SK-N-SH treated with all-trans-retinoic acid at 6 μM for 48 hours (cell line): ENCODE data around the gene SLC8B1.
"Not testable (repeated sequence)": the region's sequence is repeated elsewhere in the genome, so short reads cannot be mapped to it uniquely, and the experiment has no call there.

Source experiments
- ATAC-seq: fragments of 200-7000 bp; cut with Tn5 transposase; 3 replicates; pipeline ENCODE4 v1.9.1; 2020; ENCODE audit warnings: mild to moderate bottlenecking, moderate library complexity
- ARNTL ChIP-seq: fragments of 450-650 bp; formaldehyde crosslinking; IDR thresholded peaks from 2 replicates; pipeline ENCODE4 v1.5.0; 2020; ENCODE audit warnings: low read depth, mild to moderate bottlenecking, moderate library complexity, borderline replicate concordance
- BACH2 ChIP-seq: fragments of 250-450 bp; sonication (Bioruptor Pico); IDR thresholded peaks from 2 replicates; pipeline ENCODE4 v1.9.0; 2021; ENCODE audit warnings: mild to moderate bottlenecking, borderline replicate concordance
- CSDC2 ChIP-seq: fragments of 250-450 bp; sonication (Bioruptor Pico); IDR thresholded peaks from 2 replicates; pipeline ENCODE4 v1.5.0; 2020; ENCODE audit warnings: mild to moderate bottlenecking, moderate library complexity
- ISL1 ChIP-seq: fragments of 250-450 bp; sonication (Bioruptor Pico); IDR thresholded peaks from 2 replicates; pipeline ENCODE4 v2.1.2; 2022; ENCODE audit warnings: mild to moderate bottlenecking, moderate library complexity
- OSR1 ChIP-seq: fragments of 250-450 bp; sonication (Bioruptor Pico); IDR thresholded peaks from 2 replicates; pipeline ENCODE4 v1.8.0; 2022; ENCODE audit warnings: moderate library complexity, mild to moderate bottlenecking, inconsistent platforms
- PPARA ChIP-seq: fragments of 250-450 bp; sonication (Bioruptor Pico); IDR thresholded peaks from 2 replicates; pipeline ENCODE4 v1.5.0; 2020; ENCODE audit warnings: mild to moderate bottlenecking, borderline replicate concordance
- RARB ChIP-seq: fragments of 250-450 bp; sonication (Bioruptor Pico); IDR thresholded peaks from 2 replicates; pipeline ENCODE4 v1.8.0; 2021; ENCODE audit warnings: mild to moderate bottlenecking, moderate library complexity
- SNAI2 ChIP-seq: fragments of 250-450 bp; sonication (Bioruptor Pico); IDR thresholded peaks from 2 replicates; pipeline ENCODE4 v1.5.0; 2020; ENCODE audit warnings: mild to moderate bottlenecking, moderate library complexity
- TCF4 ChIP-seq: fragments of 250-450 bp; sonication (Bioruptor Pico); IDR thresholded peaks from 2 replicates; pipeline ENCODE4 v1.8.0; 2021; ENCODE audit warnings: mild to moderate bottlenecking, moderate library complexity, borderline replicate concordance
- TOX ChIP-seq: fragments of 250-450 bp; sonication (Bioruptor Pico); IDR thresholded peaks from 2 replicates; pipeline ENCODE4 v1.8.0; 2021; ENCODE audit warnings: mild to moderate bottlenecking, moderate library complexity, borderline replicate concordance
- ZC3H10 ChIP-seq: fragments of 250-450 bp; sonication (Bioruptor Pico); IDR thresholded peaks from 2 replicates; pipeline ENCODE4 v1.5.1; 2021; ENCODE audit warnings: mild to moderate bottlenecking, moderate library complexity
- ZFP3 ChIP-seq: fragments of 250-450 bp; sonication (Bioruptor Pico); IDR thresholded peaks from 2 replicates; pipeline ENCODE4 v1.5.0; 2020; ENCODE audit warnings: mild to moderate bottlenecking, moderate library complexity
- ZFP30 ChIP-seq: fragments of 450-650 bp; formaldehyde crosslinking; IDR thresholded peaks from 2 replicates; pipeline ENCODE4 v1.5.0; 2022; ENCODE audit warnings: mild to moderate bottlenecking, moderate library complexity
- ZNF565 ChIP-seq: fragments of 450-650 bp; formaldehyde crosslinking; conservative IDR thresholded peaks from 2 replicates; pipeline ENCODE4 v1.5.0; 2020; ENCODE audit warnings: low read depth, mild to moderate bottlenecking, moderate library complexity
- ZNF70 ChIP-seq: fragments of 450-650 bp; formaldehyde crosslinking; IDR thresholded peaks from 2 replicates; pipeline ENCODE4 v1.5.0; 2020; ENCODE audit warnings: mild to moderate bottlenecking, moderate library complexity
- ZNF8 ChIP-seq: fragments of 450-650 bp; formaldehyde crosslinking; IDR thresholded peaks from 2 replicates; pipeline ENCODE4 v1.5.0; 2020; ENCODE audit warnings: mild to moderate bottlenecking, moderate library complexity
- TF ChIP-seq, protein P1 (sequence below): fragments of 250-450 bp; sonication (Bioruptor Pico); IDR thresholded peaks from 2 replicates; pipeline ENCODE4 v1.8.0; 2021; ENCODE audit warnings: low read depth, mild to moderate bottlenecking, moderate library complexity, borderline replicate concordance
- TF ChIP-seq, protein P2 (sequence below): fragments of 250-450 bp; sonication (Bioruptor Pico); IDR thresholded peaks from 2 replicates; pipeline ENCODE4 v1.5.1; 2020; ENCODE audit warnings: low read depth, mild to moderate bottlenecking, moderate library complexity
- TF ChIP-seq, protein P3 (sequence below): fragments of 250-450 bp; sonication (Bioruptor Pico); IDR thresholded peaks from 2 replicates; pipeline ENCODE4 v1.5.1; 2021; ENCODE audit warnings: mild to moderate bottlenecking, moderate library complexity
- TF ChIP-seq, protein P4 (sequence below): fragments of 250-450 bp; sonication (Bioruptor Pico); IDR thresholded peaks from 2 replicates; pipeline ENCODE4 v1.8.0; 2020; ENCODE audit warnings: mild to moderate bottlenecking, moderate library complexity, borderline replicate concordance
- TF ChIP-seq, protein P5 (sequence below): fragments of 250-450 bp; sonication (Bioruptor Pico); IDR thresholded peaks from 2 replicates; pipeline ENCODE4 v1.5.0; 2020; ENCODE audit warnings: mild to moderate bottlenecking, moderate library complexity

Gene SLC8B1

DNA sequence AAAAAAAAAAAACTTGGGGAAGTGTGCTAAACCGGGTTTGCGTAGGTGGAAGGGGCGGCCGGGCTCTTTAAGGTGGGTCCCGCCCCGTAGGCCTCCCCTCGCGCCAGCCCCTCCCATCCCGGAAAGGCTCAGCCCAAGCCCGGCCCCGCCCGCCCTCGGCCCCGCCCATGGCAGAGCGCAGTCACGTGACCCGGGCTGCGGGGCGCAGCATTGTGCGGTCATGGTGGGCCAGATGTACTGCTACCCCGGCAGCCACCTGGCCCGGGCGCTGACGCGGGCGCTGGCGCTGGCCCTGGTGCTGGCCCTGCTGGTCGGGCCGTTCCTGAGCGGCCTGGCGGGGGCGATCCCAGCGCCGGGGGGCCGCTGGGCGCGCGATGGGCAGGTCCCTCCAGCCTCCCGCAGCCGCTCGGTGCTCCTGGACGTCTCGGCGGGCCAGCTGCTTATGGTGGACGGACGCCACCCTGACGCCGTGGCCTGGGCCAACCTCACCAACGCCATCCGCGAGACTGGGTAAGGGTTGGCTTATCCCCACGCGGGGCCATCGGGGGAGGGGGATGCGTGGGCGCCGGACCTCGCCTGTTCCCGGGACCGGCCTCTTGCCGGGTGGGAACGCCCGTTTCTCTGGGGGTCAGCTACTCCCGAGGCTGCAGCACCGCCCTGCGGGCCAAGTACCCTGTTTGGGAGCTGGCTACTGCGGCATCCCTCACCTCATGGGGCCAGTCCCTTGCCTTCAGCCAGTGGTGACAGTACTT lies 23.6 kb upstream of the SLC8B1 start, which contains the start of gene PLBD2:
PLBD2 (plus strand) TSS at position 207 of the 752 bp plus-strand sequence; CDS start at position 221, 14 bp downstream.
- ATAC-seq, result peak; percentile 93
- TF ChIP-seq ZNF565 (CRISPR knock-in tag), result no peak
- 0 out of 2 replicates have a peak, but pooled peaks have one; percentile 35 for TF ChIP-seq ZFP3 (CRISPR knock-in tag)

DNA sequence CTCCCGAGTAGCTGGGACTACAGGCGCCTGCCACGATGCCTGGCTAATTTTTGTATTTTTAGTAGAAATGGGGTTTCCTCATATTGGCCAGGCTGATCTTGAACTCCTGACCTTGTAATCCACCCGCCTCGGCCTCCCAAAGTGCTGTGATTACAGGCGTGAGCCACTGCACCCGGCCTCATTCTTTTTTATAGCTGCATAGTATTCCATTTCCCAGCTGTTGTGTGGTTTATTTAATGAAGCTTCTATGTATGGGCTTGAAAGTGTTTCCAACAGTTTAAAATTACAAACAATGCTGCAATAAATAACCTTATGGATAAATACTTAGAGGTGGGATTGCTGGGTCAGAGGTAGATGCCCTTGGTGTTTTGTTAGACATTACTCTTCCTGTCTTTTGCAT lies 19.3 kb upstream of the SLC8B1 start:
- not testable (repeated sequence) for ATAC-seq

DNA sequence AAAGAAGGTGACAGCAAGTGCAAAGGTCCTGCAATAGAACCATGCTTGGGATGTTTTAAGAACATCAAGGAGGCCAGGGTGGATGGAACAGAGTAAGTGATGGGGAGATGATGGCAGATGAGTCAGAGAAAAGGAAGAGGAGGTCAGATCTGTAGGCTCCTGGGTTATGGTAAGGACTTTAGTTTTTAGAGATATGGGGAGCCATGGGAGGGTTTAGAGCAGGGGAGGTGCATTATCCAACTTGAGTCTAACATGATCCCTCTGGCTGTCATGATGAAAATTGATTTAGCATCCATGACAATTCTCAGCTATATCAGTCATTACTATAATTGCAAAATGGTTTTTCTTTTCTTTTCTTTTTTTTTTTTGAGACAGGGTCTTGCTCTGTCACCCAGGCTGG lies 16.2 kb upstream of the SLC8B1 start:
- TF ChIP-seq ZFP30 (CRISPR knock-in tag) (no peak), ZNF70 (CRISPR knock-in tag) (no peak), ARNTL (CRISPR knock-in tag) (no peak), OSR1 (CRISPR knock-in tag) (no peak), TOX (no peak)
- TF ChIP-seq, protein P1, sequence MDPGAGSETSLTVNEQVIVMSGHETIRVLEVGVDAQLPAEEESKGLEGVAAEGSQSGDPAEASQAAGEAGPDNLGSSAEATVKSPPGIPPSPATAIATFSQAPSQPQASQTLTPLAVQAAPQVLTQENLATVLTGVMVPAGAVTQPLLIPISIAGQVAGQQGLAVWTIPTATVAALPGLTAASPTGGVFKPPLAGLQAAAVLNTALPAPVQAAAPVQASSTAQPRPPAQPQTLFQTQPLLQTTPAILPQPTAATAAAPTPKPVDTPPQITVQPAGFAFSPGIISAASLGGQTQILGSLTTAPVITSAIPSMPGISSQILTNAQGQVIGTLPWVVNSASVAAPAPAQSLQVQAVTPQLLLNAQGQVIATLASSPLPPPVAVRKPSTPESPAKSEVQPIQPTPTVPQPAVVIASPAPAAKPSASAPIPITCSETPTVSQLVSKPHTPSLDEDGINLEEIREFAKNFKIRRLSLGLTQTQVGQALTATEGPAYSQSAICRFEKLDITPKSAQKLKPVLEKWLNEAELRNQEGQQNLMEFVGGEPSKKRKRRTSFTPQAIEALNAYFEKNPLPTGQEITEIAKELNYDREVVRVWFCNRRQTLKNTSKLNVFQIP, result no peak
- TF ChIP-seq, all 23 proteins: peak for 0
- ATAC-seq, result no peak

DNA sequence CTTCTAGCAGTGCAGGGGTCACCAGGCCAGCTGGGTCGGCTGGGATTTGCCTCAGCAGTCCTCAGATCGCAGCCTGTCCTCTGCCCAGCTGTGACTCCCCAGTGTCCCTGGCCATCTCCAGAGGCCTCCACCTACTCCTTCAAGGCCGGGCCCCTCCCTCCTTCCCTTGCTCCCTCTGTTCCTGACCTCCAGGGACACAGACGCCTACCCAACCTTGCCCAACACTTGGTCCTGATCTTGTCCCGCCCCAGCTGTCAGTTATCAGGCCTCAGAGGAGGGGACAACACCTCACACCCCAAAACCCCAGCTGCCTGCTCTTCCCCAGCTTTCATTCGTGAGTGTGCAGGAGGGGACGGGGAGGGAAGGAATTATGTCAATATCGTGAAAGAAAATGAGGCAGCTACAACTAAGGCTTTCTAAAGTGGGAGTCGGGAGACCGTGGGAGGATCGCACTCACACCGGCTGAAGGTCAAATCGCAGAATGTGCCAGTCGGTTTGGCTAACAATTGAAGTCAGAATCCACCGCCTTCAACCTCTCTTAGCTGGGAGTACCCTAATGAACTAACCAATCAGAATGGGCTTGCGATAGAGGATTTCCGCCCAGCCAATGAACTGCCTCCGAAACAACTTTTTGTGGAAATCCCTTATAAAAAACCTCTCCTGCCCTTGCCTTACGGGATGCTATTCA lies 14.1 kb upstream of the SLC8B1 start:
- TF ChIP-seq RARB, result no peak
- no peak for TF ChIP-seq ZFP3 (CRISPR knock-in tag)
- no peak for TF ChIP-seq OSR1 (CRISPR knock-in tag)
- no peak for TF ChIP-seq ARNTL (CRISPR knock-in tag)
- no peak for TF ChIP-seq ZNF70 (CRISPR knock-in tag)
- no peak for TF ChIP-seq ZNF8 (CRISPR knock-in tag)
- TF ChIP-seq, protein P2, sequence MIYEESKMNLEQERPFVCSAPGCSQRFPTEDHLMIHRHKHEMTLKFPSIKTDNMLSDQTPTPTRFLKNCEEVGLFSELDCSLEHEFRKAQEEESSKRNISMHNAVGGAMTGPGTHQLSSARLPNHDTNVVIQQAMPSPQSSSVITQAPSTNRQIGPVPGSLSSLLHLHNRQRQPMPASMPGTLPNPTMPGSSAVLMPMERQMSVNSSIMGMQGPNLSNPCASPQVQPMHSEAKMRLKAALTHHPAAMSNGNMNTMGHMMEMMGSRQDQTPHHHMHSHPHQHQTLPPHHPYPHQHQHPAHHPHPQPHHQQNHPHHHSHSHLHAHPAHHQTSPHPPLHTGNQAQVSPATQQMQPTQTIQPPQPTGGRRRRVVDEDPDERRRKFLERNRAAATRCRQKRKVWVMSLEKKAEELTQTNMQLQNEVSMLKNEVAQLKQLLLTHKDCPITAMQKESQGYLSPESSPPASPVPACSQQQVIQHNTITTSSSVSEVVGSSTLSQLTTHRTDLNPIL (CRISPR knock-in tag), result no peak
- no peak for TF ChIP-seq TOX
- TF ChIP-seq, protein P3, sequence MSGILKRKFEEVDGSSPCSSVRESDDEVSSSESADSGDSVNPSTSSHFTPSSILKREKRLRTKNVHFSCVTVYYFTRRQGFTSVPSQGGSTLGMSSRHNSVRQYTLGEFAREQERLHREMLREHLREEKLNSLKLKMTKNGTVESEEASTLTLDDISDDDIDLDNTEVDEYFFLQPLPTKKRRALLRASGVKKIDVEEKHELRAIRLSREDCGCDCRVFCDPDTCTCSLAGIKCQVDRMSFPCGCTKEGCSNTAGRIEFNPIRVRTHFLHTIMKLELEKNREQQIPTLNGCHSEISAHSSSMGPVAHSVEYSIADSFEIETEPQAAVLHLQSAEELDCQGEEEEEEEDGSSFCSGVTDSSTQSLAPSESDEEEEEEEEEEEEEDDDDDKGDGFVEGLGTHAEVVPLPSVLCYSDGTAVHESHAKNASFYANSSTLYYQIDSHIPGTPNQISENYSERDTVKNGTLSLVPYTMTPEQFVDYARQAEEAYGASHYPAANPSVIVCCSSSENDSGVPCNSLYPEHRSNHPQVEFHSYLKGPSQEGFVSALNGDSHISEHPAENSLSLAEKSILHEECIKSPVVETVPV (CRISPR knock-in tag), result no peak
- TF ChIP-seq ZNF565 (CRISPR knock-in tag), result no peak
- no peak for TF ChIP-seq TCF4
- TF ChIP-seq ZC3H10 (CRISPR knock-in tag), result no peak
- TF ChIP-seq, protein P4, sequence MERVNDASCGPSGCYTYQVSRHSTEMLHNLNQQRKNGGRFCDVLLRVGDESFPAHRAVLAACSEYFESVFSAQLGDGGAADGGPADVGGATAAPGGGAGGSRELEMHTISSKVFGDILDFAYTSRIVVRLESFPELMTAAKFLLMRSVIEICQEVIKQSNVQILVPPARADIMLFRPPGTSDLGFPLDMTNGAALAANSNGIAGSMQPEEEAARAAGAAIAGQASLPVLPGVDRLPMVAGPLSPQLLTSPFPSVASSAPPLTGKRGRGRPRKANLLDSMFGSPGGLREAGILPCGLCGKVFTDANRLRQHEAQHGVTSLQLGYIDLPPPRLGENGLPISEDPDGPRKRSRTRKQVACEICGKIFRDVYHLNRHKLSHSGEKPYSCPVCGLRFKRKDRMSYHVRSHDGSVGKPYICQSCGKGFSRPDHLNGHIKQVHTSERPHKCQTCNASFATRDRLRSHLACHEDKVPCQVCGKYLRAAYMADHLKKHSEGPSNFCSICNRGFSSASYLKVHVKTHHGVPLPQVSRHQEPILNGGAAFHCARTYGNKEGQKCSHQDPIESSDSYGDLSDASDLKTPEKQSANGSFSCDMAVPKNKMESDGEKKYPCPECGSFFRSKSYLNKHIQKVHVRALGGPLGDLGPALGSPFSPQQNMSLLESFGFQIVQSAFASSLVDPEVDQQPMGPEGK, result no peak
- no peak for TF ChIP-seq ZFP30 (CRISPR knock-in tag)
- TF ChIP-seq, protein P5, sequence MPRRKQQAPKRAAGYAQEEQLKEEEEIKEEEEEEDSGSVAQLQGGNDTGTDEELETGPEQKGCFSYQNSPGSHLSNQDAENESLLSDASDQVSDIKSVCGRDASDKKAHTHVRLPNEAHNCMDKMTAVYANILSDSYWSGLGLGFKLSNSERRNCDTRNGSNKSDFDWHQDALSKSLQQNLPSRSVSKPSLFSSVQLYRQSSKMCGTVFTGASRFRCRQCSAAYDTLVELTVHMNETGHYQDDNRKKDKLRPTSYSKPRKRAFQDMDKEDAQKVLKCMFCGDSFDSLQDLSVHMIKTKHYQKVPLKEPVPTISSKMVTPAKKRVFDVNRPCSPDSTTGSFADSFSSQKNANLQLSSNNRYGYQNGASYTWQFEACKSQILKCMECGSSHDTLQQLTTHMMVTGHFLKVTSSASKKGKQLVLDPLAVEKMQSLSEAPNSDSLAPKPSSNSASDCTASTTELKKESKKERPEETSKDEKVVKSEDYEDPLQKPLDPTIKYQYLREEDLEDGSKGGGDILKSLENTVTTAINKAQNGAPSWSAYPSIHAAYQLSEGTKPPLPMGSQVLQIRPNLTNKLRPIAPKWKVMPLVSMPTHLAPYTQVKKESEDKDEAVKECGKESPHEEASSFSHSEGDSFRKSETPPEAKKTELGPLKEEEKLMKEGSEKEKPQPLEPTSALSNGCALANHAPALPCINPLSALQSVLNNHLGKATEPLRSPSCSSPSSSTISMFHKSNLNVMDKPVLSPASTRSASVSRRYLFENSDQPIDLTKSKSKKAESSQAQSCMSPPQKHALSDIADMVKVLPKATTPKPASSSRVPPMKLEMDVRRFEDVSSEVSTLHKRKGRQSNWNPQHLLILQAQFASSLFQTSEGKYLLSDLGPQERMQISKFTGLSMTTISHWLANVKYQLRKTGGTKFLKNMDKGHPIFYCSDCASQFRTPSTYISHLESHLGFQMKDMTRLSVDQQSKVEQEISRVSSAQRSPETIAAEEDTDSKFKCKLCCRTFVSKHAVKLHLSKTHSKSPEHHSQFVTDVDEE, result no peak
- TF ChIP-seq PPARA, result no peak
- TF ChIP-seq ISL1 (CRISPR knock-in tag), result no peak
- TF ChIP-seq BACH2, result no peak
- no peak for TF ChIP-seq SNAI2 (CRISPR knock-in tag)
- TF ChIP-seq CSDC2 (CRISPR knock-in tag), result no peak
- TF ChIP-seq, all 23 proteins: peak for 0
- no peak for ATAC-seq
